SK-N-MC (cell line): Measurements from ENCODE around the gene IMP3.
A peak's percentile ranks its signal among the peaks of the same experiment; 100 is the strongest.

Experiments used
- DNase-seq: peaks from one replicate; pipeline ENCODE4 v3.0.0-alpha.2; 2011; ENCODE audit warnings: low read depth, low spot score
- H3K27ac ChIP-seq: fragments of 200-600 bp; sonication (generic); 2 replicates; pipeline ENCODE4 v1.5.1; 2016; ENCODE audit warnings: mixed run types
- H3K36me3 ChIP-seq: fragments of 200-600 bp; sonication (generic); 2 replicates; pipeline ENCODE4 v1.6.1; 2017; ENCODE audit warnings: antibody characterized with exemption, low read length, mixed read lengths; ENCODE audit not compliant: insufficient read depth
- H3K4me3 ChIP-seq: fragments of 200-600 bp; sonication (generic); 2 replicates; pipeline ENCODE4 v1.5.1; 2016
- H3K9ac ChIP-seq: fragments of 200-600 bp; sonication (generic); 2 replicates; pipeline ENCODE4 v1.8.0; 2017; ENCODE audit warnings: mixed run types, mixed read lengths; ENCODE audit not compliant: insufficient read length
- H3K9me3 ChIP-seq: fragments of 200-600 bp; sonication (generic); 2 replicates; pipeline ENCODE4 v1.6.1; 2017; ENCODE audit warnings: low read depth, mild to moderate bottlenecking, antibody characterized with exemption, low read length, moderate library complexity, mixed read lengths
- EZH2 ChIP-seq: fragments of 200-600 bp; sonication (generic); IDR thresholded peaks from one replicate; pipeline ENCODE4 v1.6.1; 2017; ENCODE audit warnings: antibody characterized with exemption
- FOXP2 ChIP-seq: optimal IDR thresholded peaks from 2 replicates; pipeline ENCODE3; 2011; ENCODE audit warnings: mild to moderate bottlenecking, moderate library complexity; ENCODE audit not compliant: insufficient read depth; ENCODE audit errors: extremely low read length, control extremely low read depth
- POLR2AphosphoS5 ChIP-seq: IDR thresholded peaks from 2 replicates; pipeline ENCODE4 v1.6.1; 2012; ENCODE audit warnings: mild to moderate bottlenecking, low read depth, low read length, borderline replicate concordance

IMP3 gene

GRCh38 chr15:75620058-75620820, 19.8 kb downstream of the IMP3 start:
- H3K36me3 ChIP-seq: peaks cover 45% of the 10 kb centered on the region

GRCh38 chr15:75616766-75617165, 23.3 kb downstream of the IMP3 start:
- Histone ChIP-seq H3K27ac (no peak overlapping the region), H3K36me3 (peaks cover 74% of the 10 kb centered on the region), H3K9me3 (no peaks in the 10 kb centered on the region), H3K9ac (no peak overlapping the region), H3K4me3 (no peak overlapping the region)
- DNase-seq: no peak
- no peak for TF ChIP-seq POLR2AphosphoS5
- TF ChIP-seq FOXP2: no peak
- TF ChIP-seq EZH2: no peak

More at GRCh38 chr15:75620058-75620820, 19.8 kb downstream of the IMP3 start:
- no peaks in the 10 kb centered on the region for H3K9me3 ChIP-seq
- H3K9ac ChIP-seq: peak overlapping the region; percentile 41
- H3K4me3 ChIP-seq: peak overlapping the region; percentile 67
- no peak for DNase-seq
- H3K27ac ChIP-seq: peak overlapping the region; percentile 97
- TF ChIP-seq POLR2AphosphoS5 (no peak), FOXP2 (no peak), EZH2 (no peak)

- H3K9me3 ChIP-seq: no peaks in the 10 kb centered on the region
- DNase-seq: no peak
- no peak overlapping the region for H3K4me3 ChIP-seq
- H3K9ac ChIP-seq: no peak overlapping the region
- H3K27ac ChIP-seq: no peak overlapping the region
- TF ChIP-seq POLR2AphosphoS5 (no peak), FOXP2 (no peak), EZH2 (no peak)
- peaks cover 70% of the 10 kb centered on the region for H3K36me3 ChIP-seq
Observed at GRCh38 chr15:75606711-75607699, 33.0 kb downstream of the IMP3 start.

GRCh38 chr15:75606026-75606425, 34.0 kb downstream of the IMP3 start:
- Histone ChIP-seq H3K36me3 (peaks cover 75% of the 10 kb centered on the region), H3K27ac (no peak overlapping the region), H3K9ac (no peak overlapping the region), H3K4me3 (no peak overlapping the region), H3K9me3 (no peaks in the 10 kb centered on the region)
- no peak for DNase-seq
- TF ChIP-seq FOXP2: no peak
- TF ChIP-seq EZH2: no peak
- no peak for TF ChIP-seq POLR2AphosphoS5

GRCh38 chr15:75599401-75599800, 40.6 kb downstream of the IMP3 start:
- TF ChIP-seq EZH2: no peak
- TF ChIP-seq FOXP2: no peak
- no peak for TF ChIP-seq POLR2AphosphoS5
- Histone ChIP-seq H3K27ac (no peak overlapping the region), H3K9me3 (no peaks in the 10 kb centered on the region), H3K9ac (no peak overlapping the region), H3K4me3 (no peak overlapping the region), H3K36me3 (peaks cover 73% of the 10 kb centered on the region)
- DNase-seq: no peak

- DNase-seq: no peak
- Histone ChIP-seq H3K36me3 (peaks cover 67% of the 10 kb centered on the region), H3K9me3 (no peaks in the 10 kb centered on the region), H3K27ac (no peak overlapping the region), H3K4me3 (no peak overlapping the region), H3K9ac (no peak overlapping the region)
- TF ChIP-seq POLR2AphosphoS5 (no peak), EZH2 (no peak), FOXP2 (no peak)
Observed at GRCh38 chr15:75598361-75598760, 41.7 kb downstream of the IMP3 start.

GRCh38 chr15:75597667-75598341, 42.2 kb downstream of the IMP3 start:
- no peak for DNase-seq
- TF ChIP-seq EZH2 (no peak), POLR2AphosphoS5 (no peak), FOXP2 (no peak)
- peaks cover 67% of the 10 kb centered on the region for H3K36me3 ChIP-seq
- 0 out of 2 replicates have a peak overlapping the region, but pooled peaks have one; percentile 17 for H3K27ac ChIP-seq
- H3K4me3 ChIP-seq: no peak overlapping the region
- H3K9me3 ChIP-seq: no peaks in the 10 kb centered on the region
- H3K9ac ChIP-seq: peak overlapping the region; percentile 7

- Histone ChIP-seq H3K27ac (no peak overlapping the region), H3K4me3 (no peak overlapping the region), H3K9ac (no peak overlapping the region), H3K9me3 (no peaks in the 10 kb centered on the region), H3K36me3 (peaks cover 64% of the 10 kb centered on the region)
- no peak for TF ChIP-seq FOXP2
- no peak for TF ChIP-seq EZH2
- TF ChIP-seq POLR2AphosphoS5: no peak
- DNase-seq: no peak
Observed at GRCh38 chr15:75596703-75597345, 43.2 kb downstream of the IMP3 start.

GRCh38 chr15:75594276-75594675, 45.7 kb downstream of the IMP3 start:
- H3K9ac ChIP-seq: no peak overlapping the region
- no peak overlapping the region for H3K4me3 ChIP-seq
- H3K9me3 ChIP-seq: no peaks in the 10 kb centered on the region
- TF ChIP-seq FOXP2 (no peak), POLR2AphosphoS5 (no peak), EZH2 (no peak)
- no peak for DNase-seq
- peaks cover 45% of the 10 kb centered on the region for H3K36me3 ChIP-seq
- no peak overlapping the region for H3K27ac ChIP-seq
